GM15510 (cell line): ENCODE results near the gene WNT9A.

Source experiments
- POLR2A ChIP-seq: IDR thresholded peaks from 3 replicates; pipeline ENCODE4 v1.6.1; 2011; ENCODE audit warnings: borderline replicate concordance; ENCODE audit not compliant: insufficient read length; ENCODE audit errors: extremely low read depth

WNT9A gene

GRCh38 chr1:227889863-227890405 is 57.8 kb downstream of the WNT9A start:
- TF ChIP-seq POLR2A, result no peak

- no peak for TF ChIP-seq POLR2A
Observed at GRCh38 chr1:227889047-227889862, 58.5 kb downstream of the WNT9A start.

GRCh38 chr1:227888404-227889046 is 59.2 kb downstream of the WNT9A start:
- no peak for TF ChIP-seq POLR2A

- no peak for TF ChIP-seq POLR2A
Observed at GRCh38 chr1:227887697-227888403, 59.9 kb downstream of the WNT9A start.

GRCh38 chr1:227886993-227887696 is 60.6 kb downstream of the WNT9A start:
- TF ChIP-seq POLR2A, result no peak

- no peak for TF ChIP-seq POLR2A
Observed at GRCh38 chr1:227886503-227886961, 61.2 kb downstream of the WNT9A start.

- no peak for TF ChIP-seq POLR2A
Observed at GRCh38 chr1:227885648-227886502, 61.9 kb downstream of the WNT9A start.

- TF ChIP-seq POLR2A, result no peak
Observed at GRCh38 chr1:227885135-227885647, 62.5 kb downstream of the WNT9A start.

- no peak for TF ChIP-seq POLR2A
Observed at GRCh38 chr1:227884370-227885134, 63.2 kb downstream of the WNT9A start.

GRCh38 chr1:227883641-227884301 is 64.0 kb downstream of the WNT9A start:
- no peak for TF ChIP-seq POLR2A

- no peak for TF ChIP-seq POLR2A
Observed at GRCh38 chr1:227883073-227883520, 64.6 kb downstream of the WNT9A start.

- no peak for TF ChIP-seq POLR2A
Observed at GRCh38 chr1:227880342-227880924, 67.3 kb downstream of the WNT9A start.
